Peyer's patch (tissue), 4 donors: ENCODE results near the gene SPATA31E1.

Experiments
- CTCF ChIP-seq, 6 experiments: fragments of 450-650 bp in 4 of 6; fragments of 200-600 bp in 2 of 6; sonication (generic) in 1 of 6; IDR thresholded peaks; one replicate each; pipeline ENCODE4 v1.5.1; 2017 to 2019; ENCODE audit warnings: antibody characterized with exemption in 6 of 6, mild to moderate bottlenecking in 3 of 6, moderate library complexity in 1 of 6
- POLR2A ChIP-seq, 2 donors: fragments of 450-650 bp; IDR thresholded peaks; one replicate each; pipeline ENCODE4 v1.5.1; 2017; ENCODE audit warnings: antibody characterized with exemption in 2 of 2, mild to moderate bottlenecking in 2 of 2, moderate library complexity in 2 of 2

GRCh38 chr9:87884578-87885459 lies 2.1 kb downstream of the SPATA31E1 start:
- TF ChIP-seq CTCF (IDR thresholded peaks at IDR 0.05): no peak
- no peak for TF ChIP-seq POLR2A (IDR thresholded peaks at IDR 0.05)
